Stimulated activated CD4-positive, alpha-beta T cell treated with anti-CD3 and anti-CD28 coated beads, Interleukin-12 subunit alpha, Interleukin-12 subunit beta, amount 100 ng/mL, for 4 hours (primary cell): ENCODE data around the gene POLDIP3.
A peak's percentile ranks its signal among the peaks of the same experiment; 100 is the strongest.
"Not testable (repeated sequence)": the region's sequence is repeated elsewhere in the genome, so short reads cannot be mapped to it uniquely, and the experiment has no call there.

Source experiments
- DNase-seq: peaks from one replicate; pipeline ENCODE4 v3.0.0-alpha.2; 2020

POLDIP3 gene

DNA sequence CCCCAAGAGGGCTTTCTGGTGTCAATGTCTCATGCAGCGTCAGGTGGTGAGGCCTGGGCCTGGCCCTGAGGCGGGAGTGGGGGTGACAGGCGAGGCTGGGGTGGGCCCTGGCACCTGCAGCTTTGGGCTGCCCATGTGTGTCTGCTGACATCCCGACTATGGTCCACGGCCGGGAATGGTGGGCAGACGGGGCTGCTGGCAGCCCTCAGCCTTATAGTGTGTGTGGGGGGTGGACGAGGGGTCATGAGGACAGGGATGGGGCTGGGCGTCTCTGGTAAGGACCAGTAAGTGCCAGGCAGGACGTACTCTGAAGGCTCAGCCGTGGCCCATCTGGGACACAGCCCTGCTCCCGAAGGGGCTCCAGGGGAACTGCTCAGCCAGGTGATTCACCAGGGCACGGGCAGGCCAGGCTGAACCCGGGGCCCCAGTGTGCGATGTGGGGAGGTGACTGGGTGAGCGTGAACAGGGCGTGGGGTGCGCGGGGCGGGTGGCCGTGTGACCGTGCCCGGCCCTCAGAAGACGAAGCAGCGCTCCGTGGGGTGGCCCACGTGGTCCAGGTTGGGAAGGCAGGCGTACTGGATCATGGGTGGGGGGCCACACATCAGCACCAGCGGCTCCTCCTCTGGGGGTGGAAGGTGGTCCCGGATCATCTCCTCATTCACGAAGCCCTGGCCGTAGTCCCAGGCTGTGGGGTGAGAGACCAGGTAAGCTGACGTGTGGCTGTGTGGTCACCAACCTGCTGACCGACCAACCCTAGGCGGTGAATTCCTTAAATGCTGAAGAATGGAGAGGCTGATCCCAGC, 4.8 kb upstream of the POLDIP3 start:
- DNase-seq = no peak

- DNase-seq = no peak
These were observed 2.7 kb upstream of the POLDIP3 start for GRCh38 chr22:42617155-42617983.

DNA sequence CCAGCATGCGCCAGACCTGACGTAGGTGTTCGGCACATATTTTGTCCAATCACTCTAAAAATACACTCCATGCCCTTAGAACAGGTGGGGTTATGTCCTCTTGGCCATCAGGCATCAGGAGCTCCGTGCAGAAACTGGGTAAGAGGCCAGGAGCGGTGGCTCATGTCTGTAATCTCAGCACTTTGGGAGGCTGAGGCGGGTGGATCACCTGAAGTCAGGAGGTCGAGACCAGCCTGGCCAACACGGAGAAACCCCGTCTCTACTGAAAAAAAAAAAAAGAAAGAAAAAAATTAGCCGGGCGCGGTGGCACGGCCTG, 1.1 kb upstream of the POLDIP3 start:
- not testable (repeated sequence) for DNase-seq

GRCh38 chr22:42615092-42615859, 593 bp upstream of the POLDIP3 start:
- DNase-seq = peak; percentile 79

DNA sequence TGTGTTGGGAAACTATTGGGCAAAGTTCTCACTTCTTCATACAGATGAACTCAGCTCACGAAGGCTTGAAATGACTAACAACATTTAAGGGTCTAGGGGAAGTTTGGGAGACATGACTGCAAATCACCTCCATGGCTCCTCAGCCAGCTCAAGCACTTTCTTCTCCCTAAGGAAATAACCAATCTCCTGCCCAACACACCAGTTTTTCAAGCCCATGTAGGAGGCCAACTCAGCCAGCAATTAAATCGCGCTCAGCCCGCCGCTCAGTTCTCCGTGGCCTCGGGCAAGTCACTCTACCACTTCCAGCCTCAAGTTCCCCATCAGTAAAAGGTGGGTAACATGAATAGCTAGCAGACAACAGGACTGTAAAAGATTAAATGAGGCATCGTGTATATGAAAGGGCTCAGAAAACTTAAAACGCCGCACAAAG, 796 bp downstream of the POLDIP3 start:
- peak; percentile 22 for DNase-seq

DNA sequence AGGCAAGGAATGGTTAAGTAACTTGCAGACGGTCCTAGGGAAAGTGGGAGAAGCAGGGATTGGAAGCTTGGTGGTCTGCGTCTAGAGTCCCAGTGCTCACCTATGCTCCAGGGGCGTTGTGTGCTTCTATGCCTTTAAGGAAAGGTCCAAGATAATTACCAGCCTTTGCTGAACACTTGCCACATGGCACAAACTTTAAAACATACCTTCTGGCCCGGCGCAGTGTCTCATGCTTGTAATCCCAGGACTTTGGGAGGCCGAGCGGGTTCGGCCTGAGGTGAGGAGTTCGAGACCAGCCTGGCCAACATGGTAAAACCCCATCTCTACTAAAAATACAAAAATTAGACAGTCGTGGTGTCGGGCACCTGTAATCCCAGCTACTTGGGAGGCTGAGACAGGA, 2.3 kb downstream of the POLDIP3 start:
- DNase-seq = no peak

DNA sequence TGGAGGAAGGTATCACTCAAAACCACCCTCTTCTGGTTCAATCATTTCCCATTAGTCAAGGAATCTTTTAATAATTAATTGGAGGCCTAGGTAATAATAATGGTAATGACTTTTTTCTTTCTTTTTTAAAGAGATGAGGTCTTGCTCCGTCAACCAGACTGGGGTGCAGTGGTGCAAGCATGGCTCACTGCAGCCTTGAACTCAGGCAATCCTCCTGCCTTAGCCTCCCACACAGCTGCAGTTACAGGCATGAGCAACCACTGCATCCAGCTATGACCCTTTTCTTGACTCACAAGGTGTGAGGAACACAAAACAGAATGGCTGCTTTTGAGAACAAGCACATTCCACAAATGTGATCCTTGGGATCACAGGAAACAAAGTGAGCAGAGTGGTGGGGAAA, 3.6 kb downstream of the POLDIP3 start:
- no peak for DNase-seq

DNA sequence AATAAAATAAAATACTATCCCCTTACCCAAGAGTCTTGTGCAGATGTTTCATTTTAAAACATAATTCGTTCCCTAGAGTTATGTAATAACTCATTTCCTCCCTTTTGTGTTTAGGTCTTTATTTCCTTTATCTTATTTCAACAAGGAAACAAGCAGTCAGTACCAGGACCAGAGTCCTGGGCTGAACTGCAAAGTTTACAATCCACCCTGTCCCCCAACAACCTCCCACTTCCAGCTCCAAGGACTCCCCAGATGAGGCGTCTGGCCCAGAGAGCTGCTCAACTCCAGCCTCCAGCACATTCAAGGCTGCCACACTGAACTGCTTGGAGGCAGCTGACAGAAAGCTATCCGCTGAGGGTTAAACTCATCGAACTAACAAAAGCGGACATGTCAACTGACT, 4.5 kb downstream of the POLDIP3 start:
- no peak for DNase-seq

DNA sequence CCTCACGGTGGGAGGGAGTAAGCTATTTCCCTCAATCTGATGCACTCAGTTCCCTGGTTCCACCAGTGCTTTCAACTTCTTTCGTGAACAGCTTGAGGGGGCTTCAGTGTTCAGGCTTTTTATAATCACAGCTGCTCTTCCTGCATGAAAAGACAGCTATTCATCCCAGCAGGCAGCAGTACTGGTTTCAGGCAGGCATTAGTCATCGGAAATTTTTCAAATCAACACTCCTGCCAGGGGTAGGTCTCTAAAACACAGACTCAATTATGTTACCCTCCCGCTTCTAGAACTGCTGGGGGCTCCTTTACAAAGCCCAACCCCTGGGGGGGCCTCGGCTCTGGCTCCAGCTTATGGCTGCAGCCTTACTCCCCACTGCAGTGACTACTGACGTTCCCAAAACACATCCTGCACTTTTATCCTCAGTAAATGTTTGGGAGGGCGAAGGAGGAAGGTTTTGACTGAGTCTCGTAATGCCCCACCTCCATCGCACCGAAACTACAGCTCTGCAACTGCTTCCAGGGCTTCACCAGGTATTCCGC, 5.8 kb downstream of the POLDIP3 start:
- no peak for DNase-seq

GRCh38 chr22:42608136-42608822, 6.4 kb downstream of the POLDIP3 start:
- no peak for DNase-seq

DNA sequence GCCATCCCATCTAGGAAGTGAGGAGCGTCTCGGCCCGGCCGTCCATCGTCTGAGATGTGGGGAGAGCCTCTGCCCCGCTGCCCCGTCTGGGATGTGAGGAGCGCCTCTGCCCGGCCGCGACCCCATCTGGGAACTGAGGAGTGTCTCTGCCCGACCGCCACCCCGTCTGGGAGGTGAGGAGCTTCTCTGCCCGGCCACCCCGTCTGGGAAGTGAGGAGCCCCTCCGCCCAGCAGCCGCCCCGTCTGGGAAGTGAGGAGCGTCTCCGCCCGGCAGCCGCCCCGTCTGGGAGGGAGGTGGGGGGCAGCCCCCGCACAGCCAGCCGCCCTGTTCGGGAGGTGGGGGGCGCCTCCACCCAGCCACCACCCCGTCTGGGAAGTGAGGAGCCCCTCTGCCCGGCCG, 7.0 kb downstream of the POLDIP3 start:
- not testable (repeated sequence) for DNase-seq

DNA sequence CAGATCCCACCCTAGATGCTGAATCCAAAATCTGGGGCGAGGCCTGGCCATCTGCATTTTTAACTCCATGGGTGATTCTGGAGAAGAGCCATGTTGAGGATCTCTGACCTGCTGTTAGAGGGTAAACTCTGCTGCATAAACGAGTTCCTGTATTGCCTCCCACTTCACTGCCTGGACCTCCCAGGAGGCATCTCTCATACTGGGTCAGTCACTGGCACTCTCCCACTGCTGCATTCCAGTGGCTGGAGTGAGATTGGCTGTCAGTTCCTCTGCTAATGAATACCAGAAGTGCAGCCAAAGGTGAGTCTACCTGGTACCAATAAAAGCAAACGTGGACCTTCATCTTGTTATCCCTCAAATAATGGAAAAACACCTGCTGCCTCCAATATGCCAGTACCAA, 10.3 kb downstream of the POLDIP3 start:
- DNase-seq = no peak

- DNase-seq = no peak
These were observed 11.3 kb downstream of the POLDIP3 start for GRCh38 chr22:42603427-42603826.

DNA sequence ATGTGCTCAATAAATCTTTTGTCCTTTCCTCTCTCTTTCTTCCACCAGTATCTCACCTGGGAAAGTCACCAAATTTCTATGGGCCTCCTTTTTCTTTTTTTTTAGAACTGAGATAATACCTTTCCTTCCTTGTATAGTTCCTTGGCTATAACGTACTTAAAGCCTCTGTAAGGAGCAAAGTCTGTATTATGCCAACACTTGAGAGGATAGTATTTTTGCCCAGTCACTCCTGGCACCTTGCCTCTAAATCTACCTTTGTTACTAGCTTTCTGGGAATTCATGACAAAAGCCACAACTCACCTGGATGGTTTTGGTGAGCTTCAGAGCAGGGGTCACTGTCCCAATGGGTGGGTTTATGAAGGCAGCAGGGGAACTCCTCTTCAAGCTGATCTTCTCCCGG, 12.2 kb downstream of the POLDIP3 start:
- no peak for DNase-seq

DNA sequence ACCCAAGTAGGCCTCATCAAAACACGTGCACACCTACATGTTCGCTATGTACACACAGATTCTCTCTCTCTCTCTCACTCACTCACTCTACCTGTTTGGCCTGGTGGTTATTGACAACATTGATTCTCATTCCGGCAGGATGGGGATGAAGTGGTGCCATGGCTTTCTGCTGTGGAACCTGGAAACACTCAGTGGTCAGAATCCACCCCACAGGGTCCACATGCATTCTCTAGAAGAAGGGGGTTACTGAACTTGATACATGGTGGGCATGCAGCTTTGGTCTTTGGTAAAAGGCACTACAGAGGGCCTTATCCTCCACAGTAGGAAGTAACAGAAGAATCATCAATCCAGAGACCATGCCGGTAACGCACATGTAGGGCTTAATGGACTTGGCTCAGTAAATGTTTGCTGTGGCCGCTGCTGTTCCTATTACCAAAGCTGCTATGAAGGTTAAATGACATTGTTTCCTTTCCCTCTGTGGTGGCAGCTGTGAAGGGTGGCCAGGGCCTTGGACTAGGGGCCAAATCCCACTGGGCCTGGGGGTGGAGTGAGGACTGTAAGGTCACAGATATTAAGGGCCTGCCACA, 12.7 kb downstream of the POLDIP3 start:
- no peak for DNase-seq

- DNase-seq = no peak
These were observed 17.7 kb downstream of the POLDIP3 start for GRCh38 chr22:42596863-42597530.

DNA sequence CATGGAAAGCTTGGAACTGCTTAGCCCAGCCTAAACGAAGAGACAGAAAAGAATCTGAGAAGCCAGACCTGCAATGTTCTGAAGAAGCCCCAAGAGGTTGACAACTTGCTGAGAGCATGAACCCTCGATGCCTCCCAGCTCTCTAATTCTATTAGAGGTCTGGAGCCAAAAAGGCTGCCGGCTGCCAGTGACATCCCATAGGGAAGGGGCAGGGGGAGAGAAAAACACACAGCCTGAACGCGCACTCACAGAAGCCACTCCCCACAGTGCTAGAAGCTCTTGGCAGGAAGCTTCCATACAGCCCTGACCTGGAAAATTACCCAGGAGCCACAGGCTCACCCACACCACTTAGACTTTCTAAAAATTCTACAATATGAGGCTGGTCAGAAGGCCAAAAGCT, 18.3 kb downstream of the POLDIP3 start:
- no peak for DNase-seq

DNA sequence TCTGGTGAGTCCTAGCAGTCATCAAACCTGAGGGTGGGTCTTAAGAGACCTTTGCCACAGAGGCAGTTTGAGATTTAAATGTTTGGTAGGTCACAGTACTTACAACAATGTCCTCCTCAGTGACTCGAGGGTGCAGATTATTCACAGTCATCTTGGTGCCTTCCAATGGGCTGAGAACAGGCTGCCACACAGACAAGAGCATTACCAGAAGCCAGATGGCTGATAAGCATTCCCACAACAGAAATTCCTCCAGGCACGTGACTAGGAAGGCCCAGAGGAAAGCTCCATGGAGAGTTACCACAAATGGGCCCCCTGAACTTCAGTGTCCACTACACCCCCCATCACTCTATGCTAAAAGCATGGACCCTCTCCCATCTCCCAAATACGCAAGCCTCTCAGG, 19.2 kb downstream of the POLDIP3 start:
- no peak for DNase-seq

GRCh38 chr22:42591987-42592386, 22.7 kb downstream of the POLDIP3 start:
- no peak for DNase-seq

DNA sequence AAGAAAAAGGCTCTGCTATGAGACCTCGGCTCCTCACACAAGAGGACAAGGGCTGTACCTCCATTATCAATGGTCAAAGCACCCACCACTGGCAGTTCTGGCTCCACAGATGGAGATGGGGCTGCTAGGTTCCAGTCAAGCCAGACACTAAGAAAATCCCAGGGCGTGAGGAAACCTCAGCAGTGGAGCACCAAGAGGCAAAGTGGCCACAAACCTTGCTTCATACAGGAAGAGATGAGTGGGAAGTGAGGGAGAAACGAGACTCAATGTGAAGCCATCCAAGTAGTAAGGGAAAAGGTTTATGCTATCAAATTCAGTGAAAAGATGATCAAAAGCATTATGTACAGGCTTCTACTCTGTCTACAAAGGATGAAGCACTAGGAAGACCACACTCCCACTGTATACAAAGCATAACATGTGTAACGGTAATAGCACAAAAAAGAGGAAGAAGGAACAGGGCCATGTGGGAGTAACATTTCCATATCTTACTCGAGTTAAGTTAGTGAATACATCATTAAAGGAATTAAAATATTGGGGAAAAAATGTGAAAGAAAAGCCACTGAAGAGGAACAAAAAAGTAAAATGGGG, 27.0 kb downstream of the POLDIP3 start:
- no peak for DNase-seq

DNA sequence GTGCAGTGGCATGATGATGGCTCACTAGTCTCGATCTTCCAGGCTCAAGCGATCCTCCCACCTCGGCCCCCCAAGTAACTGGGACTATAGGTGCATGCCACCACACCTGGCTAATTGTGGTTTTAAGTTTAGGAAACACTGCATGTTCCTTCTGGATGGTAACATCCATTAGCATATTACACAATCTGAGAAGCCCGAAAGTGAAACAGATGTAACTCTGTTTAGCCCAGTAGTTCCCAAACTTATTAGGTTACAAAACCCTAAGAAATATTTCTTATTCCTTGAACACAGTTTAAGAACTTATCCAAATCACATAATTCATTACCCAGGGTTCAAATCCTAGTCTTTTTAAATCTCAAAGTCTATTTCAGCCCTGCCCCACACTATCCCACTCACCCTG, 28.3 kb downstream of the POLDIP3 start:
- no peak for DNase-seq
